DOHH2 (cell line): ENCODE results near the gene NAT9.
A peak's percentile ranks its signal among the peaks of the same experiment; 100 is the strongest.

Experiments
- H3F3A ChIP-seq: fragments of 200-600 bp; sonication (generic), shearing (Covaris generic); 2 replicates; pipeline ENCODE4 v1.6.0; 2016; ENCODE audit warnings: antibody characterized with exemption, mild to moderate bottlenecking; ENCODE audit not compliant: control insufficient read depth, insufficient read depth
- H3K27ac ChIP-seq: fragments of 200-600 bp; sonication (generic); 2 replicates; pipeline ENCODE4 v1.5.1; 2014; ENCODE audit warnings: low read depth, mild to moderate bottlenecking, low read length, moderate library complexity
- H3K27me3 ChIP-seq: fragments of 200-600 bp; sonication (generic); 2 replicates; pipeline ENCODE4 v1.6.1; 2014; ENCODE audit warnings: mild to moderate bottlenecking, low read length, mixed read lengths; ENCODE audit not compliant: control insufficient read depth
- H3K36me3 ChIP-seq: fragments of 200-600 bp; sonication (generic); 2 replicates; pipeline ENCODE4 v1.6.1; 2014; ENCODE audit warnings: mild to moderate bottlenecking, low read length, moderate library complexity, mixed read lengths; ENCODE audit not compliant: control insufficient read depth
- H3K4me1 ChIP-seq: fragments of 200-600 bp; sonication (generic); 2 replicates; pipeline ENCODE4 v1.6.1; 2014; ENCODE audit warnings: mild to moderate bottlenecking, low read length, mixed read lengths; ENCODE audit not compliant: control insufficient read depth
- H3K4me2 ChIP-seq: fragments of 200-600 bp; sonication (generic); 2 replicates; pipeline ENCODE4 v1.6.0; 2014; ENCODE audit warnings: mild to moderate bottlenecking, low read length, moderate library complexity
- H3K4me3 ChIP-seq: fragments of 200-600 bp; sonication (generic); 2 replicates; pipeline ENCODE4 v1.5.1; 2014; ENCODE audit warnings: mild to moderate bottlenecking, low read length, mixed read lengths
- H3K79me2 ChIP-seq: fragments of 200-600 bp; sonication (generic); 2 replicates; pipeline ENCODE4 v1.6.1; 2014; ENCODE audit warnings: mild to moderate bottlenecking, low read length, mixed read lengths; ENCODE audit not compliant: control insufficient read depth
- H3K9me2 ChIP-seq: fragments of 200-600 bp; sonication (generic); replicated peaks from 2 replicates; pipeline ENCODE4 v1.6.1; 2014; ENCODE audit warnings: mild to moderate bottlenecking, low read length, mixed read lengths; ENCODE audit not compliant: control insufficient read depth
- H3K9me3 ChIP-seq: fragments of 200-600 bp; sonication (generic); 2 replicates; pipeline ENCODE4 v1.6.1; 2014; ENCODE audit warnings: antibody characterized with exemption, low read length, mixed read lengths; ENCODE audit not compliant: control insufficient read depth, insufficient read depth
- H4K20me1 ChIP-seq: fragments of 200-600 bp; sonication (generic); 2 replicates; pipeline ENCODE4 v1.6.0; 2014; ENCODE audit warnings: low read depth, mild to moderate bottlenecking, antibody characterized with exemption, low read length, moderate library complexity; ENCODE audit not compliant: control insufficient read depth, insufficient read depth
- CTCF ChIP-seq: fragments of 200-600 bp; sonication (generic); IDR thresholded peaks from one replicate; pipeline ENCODE4 v1.5.1; 2014; ENCODE audit warnings: antibody characterized with exemption, mild to moderate bottlenecking, low read depth, low read length; ENCODE audit not compliant: poor library complexity, severe bottlenecking
- EZH2phosphoT487 ChIP-seq: fragments of 200-600 bp; sonication (generic); IDR thresholded peaks from 2 replicates; pipeline ENCODE4 v1.6.1; 2017; ENCODE audit warnings: borderline replicate concordance, mild to moderate bottlenecking, antibody characterized with exemption, low read length, moderate library complexity, mixed read lengths

The NAT9 gene

GRCh38 chr17:74776044-74776962 is at the start of gene NAT9:
NAT9 (minus strand) TSS chr17:74776345; CDS start chr17:74775698, 647 bp downstream.
- Histone ChIP-seq H3K79me2 (peaks cover 20% of the 10 kb centered on the region), H3F3A (peaks cover 14% of the 10 kb centered on the region), H3K27ac (peak within 1 kb of the TSS; percentile 42; the same call in 1 of the 2 replicates), H3K27me3 (no peaks in the 10 kb centered on the region), H3K9me3 (no peaks in the 10 kb centered on the region), H3K9me2 (no peaks in the 10 kb centered on the region), H3K36me3 (peaks cover 32% of the 10 kb centered on the region), H3K4me2 (peak within 1 kb of the TSS; percentile 84), H4K20me1 (peaks cover 17% of the 10 kb centered on the region; the same call in 1 of the 2 replicates), H3K4me1 (peaks cover 38% of the 10 kb centered on the region), H3K4me3 (peak within 1 kb of the TSS; percentile 89)
- TF ChIP-seq EZH2phosphoT487 = no peak
- no peak for TF ChIP-seq CTCF

- no peaks in the 10 kb centered on the region for H3K9me2 ChIP-seq
- no peaks in the 10 kb centered on the region for H3K36me3 ChIP-seq
- no peaks in the 10 kb centered on the region for H3K27me3 ChIP-seq
- no peaks in the 10 kb centered on the region for H3F3A ChIP-seq
- H3K27ac ChIP-seq = no peak overlapping the region
- H3K4me2 ChIP-seq = no peak overlapping the region
- H4K20me1 ChIP-seq = no peaks in the 10 kb centered on the region
- H3K4me3 ChIP-seq = no peak overlapping the region
- H3K79me2 ChIP-seq = no peaks in the 10 kb centered on the region
- no peak for TF ChIP-seq CTCF
- TF ChIP-seq EZH2phosphoT487 = no peak
- H3K4me1 ChIP-seq = no peaks in the 10 kb centered on the region
- no peaks in the 10 kb centered on the region for H3K9me3 ChIP-seq
Observed at GRCh38 chr17:74824961-74825627, 48.9 kb upstream of the NAT9 start.

GRCh38 chr17:74822939-74823367 is 46.8 kb upstream of the NAT9 start:
- no peaks in the 10 kb centered on the region for H3K36me3 ChIP-seq
- no peaks in the 10 kb centered on the region for H3K79me2 ChIP-seq
- no peaks in the 10 kb centered on the region for H3K9me2 ChIP-seq
- no peak overlapping the region for H3K27ac ChIP-seq
- no peaks in the 10 kb centered on the region for H4K20me1 ChIP-seq
- H3K9me3 ChIP-seq = no peaks in the 10 kb centered on the region
- TF ChIP-seq EZH2phosphoT487 (no peak), CTCF (no peak)
- H3F3A ChIP-seq = no peaks in the 10 kb centered on the region
- no peak overlapping the region for H3K4me3 ChIP-seq
- H3K27me3 ChIP-seq = no peaks in the 10 kb centered on the region
- no peak overlapping the region for H3K4me2 ChIP-seq
- no peaks in the 10 kb centered on the region for H3K4me1 ChIP-seq
